CD4-positive, alpha-beta T cell (primary cell): Measurements from ENCODE around the gene SIN3A. TPM values are rescaled to one million over a fixed set of nuclear protein-coding genes. Genes with fewer than 3 reads are reported as not detected.

Experiments
- ATAC-seq: fragments of 200-7000 bp; cut with Tn5 transposase; one replicate; pipeline ENCODE4 v1.10.0; 2022; ENCODE audit warnings: mild to moderate bottlenecking; ENCODE audit not compliant: poor library complexity
- CTCF ChIA-PET: fragments of 350-600 bp; sonication (Branson Sonifier 250); formaldehyde crosslinking; loops from one replicate; lab custom pipeline; 2021; ENCODE audit warnings: antibody characterized with exemption, inconsistent platforms; lab: Charles Lee
- POLR2A ChIA-PET: fragments of 350-600 bp; sonication (Branson Sonifier 250); formaldehyde crosslinking; loops from one replicate; lab custom pipeline; 2021; ENCODE audit warnings: antibody characterized with exemption, inconsistent platforms; lab: Charles Lee
- DNase-seq, 14 experiments: peaks; one replicate each; pipeline ENCODE4 v3.0.0-alpha.2; 2013 to 2020; ENCODE audit warnings: mixed read lengths in 2 of 14
- H3K27ac ChIP-seq, 2 donors: one replicate each; pipeline versions ENCODE4 v1.5.1 to v1.7.0; 2013; ENCODE audit warnings: low read length in 2 of 2, low read depth in 1 of 2, mild to moderate bottlenecking in 1 of 2
- H3K27me3 ChIP-seq, 2 experiments: 1 replicate in 1 of 2; 2 replicates in 1 of 2; pipeline versions ENCODE4 v1.6.1 to v1.7.0; 2013; ENCODE audit warnings: low read length in 2 of 2, control low read depth in 1 of 2, mild to moderate bottlenecking in 1 of 2, moderate library complexity in 1 of 2; ENCODE audit not compliant: insufficient read depth in 2 of 2, control insufficient read depth in 1 of 2
- H3K36me3 ChIP-seq: one replicate; pipeline ENCODE4 v1.6.1; 2013; ENCODE audit warnings: low read length, control low read depth; ENCODE audit not compliant: insufficient read depth
- H3K4me1 ChIP-seq: one replicate; pipeline ENCODE4 v1.6.1; 2013; ENCODE audit warnings: low read length, control low read depth; ENCODE audit not compliant: insufficient read depth
- H3K4me3 ChIP-seq: one replicate; pipeline ENCODE4 v1.5.1; 2013; ENCODE audit warnings: mild to moderate bottlenecking, low read length, moderate library complexity
- H3K9me3 ChIP-seq, 2 experiments: 1 replicate in 1 of 2; 2 replicates in 1 of 2; pipeline versions ENCODE4 v1.6.1 to v1.7.0; 2013; ENCODE audit warnings: low read length in 2 of 2, mild to moderate bottlenecking in 2 of 2, control low read depth in 1 of 2, moderate library complexity in 1 of 2; ENCODE audit not compliant: control insufficient read depth in 1 of 2, insufficient read depth in 1 of 2
- H3K27ac Mint-ChIP-seq: one replicate; pipeline ENCODE4 v1.8.0; 2020; ENCODE audit warnings: mixed read lengths
- H3K27me3 Mint-ChIP-seq: one replicate; pipeline ENCODE4 v1.8.0; 2021; ENCODE audit warnings: mixed read lengths
- H3K36me3 Mint-ChIP-seq: one replicate; pipeline ENCODE4 v1.8.0; 2021; ENCODE audit warnings: low read depth, mixed read lengths
- H3K4me1 Mint-ChIP-seq: one replicate; pipeline ENCODE4 v1.8.0; 2021; ENCODE audit warnings: low read depth, mixed read lengths
- H3K4me3 Mint-ChIP-seq: one replicate; pipeline ENCODE4 v1.8.0; 2020; ENCODE audit warnings: mild to moderate bottlenecking, mixed read lengths
- H3K9me3 Mint-ChIP-seq: one replicate; pipeline ENCODE4 v1.8.0; 2020; ENCODE audit warnings: mixed read lengths
- intact Hi-C, 2 experiments: fragments of 100-400 bp; cut with DNase I in 1 of 2; cut with micrococcal nuclease in 1 of 2; formaldehyde crosslinking; loops; one replicate each; pipeline versions ENCODE4 v1.15.1 to v1.9.0; 2023 to 2025; cut with DNase I, micrococcal nuclease
- microRNA-seq: library from miRNA; unstranded; fragments of <30 nt; microRNA quantifications from one replicate; pipeline ENCODE4 v1.2.0, GENCODE V29; 2021; ENCODE audit warnings: borderline microRNAs expressed, borderline replicate concordance
- total RNA-seq, 174 experiments: library from RNA in 2 of 174; stranded (reverse) in 2 of 174; gene quantifications; one replicate each; pipeline ENCODE4 v1.2.3 and lab custom pipeline; 2021 to 2026
- TF ChIP-seq, protein P1 (sequence below): fragments of 200-600 bp; IDR thresholded peaks from one replicate; pipeline ENCODE4 v1.8.0; 2022; ENCODE audit warnings: antibody characterized with exemption, mild to moderate bottlenecking

The SIN3A gene
- total RNA-seq, 2 experiments from 2014 or later, result 136 to 141 TPM

DNA sequence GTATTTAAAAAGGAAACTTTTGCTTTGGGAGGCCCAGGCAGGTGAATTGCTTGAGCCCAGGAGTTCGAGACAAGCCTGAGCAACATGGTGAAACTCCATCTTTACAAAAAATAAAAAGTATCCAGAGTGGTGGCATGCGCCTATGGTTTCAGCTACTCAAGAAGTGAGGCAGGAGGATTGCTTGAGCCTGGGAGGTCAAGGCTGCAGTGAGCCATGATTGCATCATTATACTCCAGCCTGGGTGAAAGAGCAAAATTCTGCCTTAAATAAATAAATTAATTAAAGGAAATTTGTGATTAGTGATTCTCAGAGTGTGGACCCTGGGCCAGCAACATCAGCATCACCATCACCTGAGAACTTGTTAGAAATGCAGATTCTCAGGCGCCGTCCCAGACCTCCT, 125.6 kb downstream of the SIN3A start:
- H3K36me3 ChIP-seq, result no peaks in the 10 kb centered on the region
- no peak overlapping the region for H3K4me3 Mint-ChIP-seq
- no peak overlapping the region for H3K4me3 ChIP-seq
- no peaks in the 10 kb centered on the region for H3K27me3 ChIP-seq
- POLR2A ChIA-PET, result no interaction called here
- no peaks in the 10 kb centered on the region for H3K9me3 ChIP-seq
- CTCF ChIA-PET, result no interaction called here
- H3K27ac Mint-ChIP-seq, result no peak overlapping the region
- intact Hi-C loops, result no loop called here
- H3K36me3 Mint-ChIP-seq, result no peaks in the 10 kb centered on the region
- no peaks in the 10 kb centered on the region for H3K4me1 ChIP-seq
- no peaks in the 10 kb centered on the region for H3K27me3 Mint-ChIP-seq
- no peaks in the 10 kb centered on the region for H3K9me3 Mint-ChIP-seq
- DNase-seq, result no peak
- H3K27ac ChIP-seq, result no peak overlapping the region
- no peaks in the 10 kb centered on the region for H3K4me1 Mint-ChIP-seq
- no peak for ATAC-seq
- TF ChIP-seq, protein P1, sequence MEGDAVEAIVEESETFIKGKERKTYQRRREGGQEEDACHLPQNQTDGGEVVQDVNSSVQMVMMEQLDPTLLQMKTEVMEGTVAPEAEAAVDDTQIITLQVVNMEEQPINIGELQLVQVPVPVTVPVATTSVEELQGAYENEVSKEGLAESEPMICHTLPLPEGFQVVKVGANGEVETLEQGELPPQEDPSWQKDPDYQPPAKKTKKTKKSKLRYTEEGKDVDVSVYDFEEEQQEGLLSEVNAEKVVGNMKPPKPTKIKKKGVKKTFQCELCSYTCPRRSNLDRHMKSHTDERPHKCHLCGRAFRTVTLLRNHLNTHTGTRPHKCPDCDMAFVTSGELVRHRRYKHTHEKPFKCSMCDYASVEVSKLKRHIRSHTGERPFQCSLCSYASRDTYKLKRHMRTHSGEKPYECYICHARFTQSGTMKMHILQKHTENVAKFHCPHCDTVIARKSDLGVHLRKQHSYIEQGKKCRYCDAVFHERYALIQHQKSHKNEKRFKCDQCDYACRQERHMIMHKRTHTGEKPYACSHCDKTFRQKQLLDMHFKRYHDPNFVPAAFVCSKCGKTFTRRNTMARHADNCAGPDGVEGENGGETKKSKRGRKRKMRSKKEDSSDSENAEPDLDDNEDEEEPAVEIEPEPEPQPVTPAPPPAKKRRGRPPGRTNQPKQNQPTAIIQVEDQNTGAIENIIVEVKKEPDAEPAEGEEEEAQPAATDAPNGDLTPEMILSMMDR, result no peak

DNA sequence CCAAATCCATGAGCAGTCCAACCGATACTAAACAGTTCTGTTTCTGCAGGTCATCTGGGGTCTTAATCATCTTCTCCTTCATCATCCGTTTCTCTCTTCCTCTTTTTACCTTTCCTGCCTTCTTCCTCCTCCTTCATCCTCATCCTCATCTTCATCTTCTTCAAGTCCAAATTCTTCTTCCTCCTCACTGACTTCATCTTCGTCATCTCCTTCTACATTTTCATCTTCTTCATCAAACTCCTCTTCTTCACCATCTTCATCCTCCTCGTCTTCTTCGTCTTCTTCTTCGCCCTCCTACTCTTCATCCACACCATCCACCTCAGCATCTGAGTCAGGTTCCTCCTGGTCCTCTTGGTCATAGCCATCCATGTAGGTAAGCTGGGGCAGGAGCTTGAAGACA, 129.8 kb downstream of the SIN3A start:
- no peaks in the 10 kb centered on the region for H3K36me3 ChIP-seq
- CTCF ChIA-PET, result no interaction called here
- H3K4me3 Mint-ChIP-seq, result no peak overlapping the region
- H3K27ac Mint-ChIP-seq, result no peak overlapping the region
- H3K9me3 ChIP-seq, result no peaks in the 10 kb centered on the region
- H3K9me3 Mint-ChIP-seq, result no peaks in the 10 kb centered on the region
- no peaks in the 10 kb centered on the region for H3K36me3 Mint-ChIP-seq
- POLR2A ChIA-PET, result no interaction called here
- no peaks in the 10 kb centered on the region for H3K4me1 ChIP-seq
- intact Hi-C loops, result loop anchor here in 1 of 2 experiments (5.0 kb wide), 1 partner anchor 79 kb away; no protein-coding TSS in a partner anchor
- no peak for DNase-seq
- no peaks in the 10 kb centered on the region for H3K27me3 Mint-ChIP-seq
- H3K4me3 ChIP-seq, result no peak overlapping the region
- no peak overlapping the region for H3K27ac ChIP-seq
- no peak for ATAC-seq
- TF ChIP-seq, protein P1, result no peak
- H3K4me1 Mint-ChIP-seq, result no peaks in the 10 kb centered on the region
- no peaks in the 10 kb centered on the region for H3K27me3 ChIP-seq

Small RNA genes within 50 kb of the gene (microRNA-seq; reads per million reads assigned to microRNA genes)
- gene MIR631, result not detected

Other genes with a start within 250 kb of the SIN3A start
- gene C15orf39, start 249.8 kb downstream of the SIN3A start, total RNA-seq, result 10 to 100 TPM; 41.6 to 42.1 TPM
- not detected for gene GOLGA6C, start 193.4 kb downstream of the SIN3A start, total RNA-seq
- gene GOLGA6D, start 168.9 kb downstream of the SIN3A start, total RNA-seq, result not detected
- gene COMMD4, start 115.6 kb downstream of the SIN3A start, total RNA-seq, result 10 to 100 TPM; 10.8 to 12.1 TPM
- 10 to 100 TPM; 30.5 to 30.6 TPM for gene NEIL1, start 104.7 kb downstream of the SIN3A start, total RNA-seq
- gene MAN2C1, start 83.1 kb downstream of the SIN3A start, total RNA-seq, result 100 to 1,000 TPM; 519 to 546 TPM
- 1 to 10 TPM; 8.1 to 8.2 TPM for gene PTPN9, start 127.6 kb upstream of the SIN3A start, total RNA-seq
- gene SNUPN, start 174.0 kb upstream of the SIN3A start, total RNA-seq, result 10 to 100 TPM; 10.0 to 11.6 TPM
- 10 to 100 TPM; 48.4 to 50.4 TPM for gene IMP3, start 188.5 kb upstream of the SIN3A start, total RNA-seq
- under 1 TPM; 0.59 to 0.82 TPM for gene SNX33, start 196.2 kb upstream of the SIN3A start, total RNA-seq